WTC11 (cell line): ENCODE results near the gene CRB1.

Experiments
- CBFB ChIP-seq: sonication (generic); formaldehyde crosslinking; IDR thresholded peaks from 2 replicates; pipeline ENCODE4 v1.8.1; 2022; ENCODE audit warnings: mild to moderate bottlenecking, low read depth, missing genetic modification reagents
- CREM ChIP-seq: sonication (generic); formaldehyde crosslinking; IDR thresholded peaks from 2 replicates; pipeline ENCODE4 v1.8.1; 2022; ENCODE audit warnings: mild to moderate bottlenecking, missing genetic modification reagents, moderate library complexity
- ELF4 ChIP-seq: sonication (generic); formaldehyde crosslinking; IDR thresholded peaks from 2 replicates; pipeline ENCODE4 v1.8.1; 2022; ENCODE audit warnings: low read depth, mild to moderate bottlenecking, moderate library complexity, missing genetic modification reagents
- JUN ChIP-seq: sonication (generic); formaldehyde crosslinking; IDR thresholded peaks from 2 replicates; pipeline ENCODE4 v1.8.0; 2023; ENCODE audit warnings: mild to moderate bottlenecking, missing genetic modification reagents
- NR3C1 ChIP-seq: sonication (generic); formaldehyde crosslinking; conservative IDR thresholded peaks from 2 replicates; pipeline ENCODE4 v1.8.1; 2023; ENCODE audit warnings: low read depth, mild to moderate bottlenecking, missing genetic modification reagents
- TEAD4 ChIP-seq: sonication (generic); formaldehyde crosslinking; IDR thresholded peaks from 2 replicates; pipeline ENCODE4 v1.8.0; 2022; ENCODE audit warnings: mild to moderate bottlenecking, missing genetic modification reagents
- ZNF263 ChIP-seq: sonication (generic); formaldehyde crosslinking; IDR thresholded peaks from 2 replicates; pipeline ENCODE4 v1.8.1; 2022; ENCODE audit warnings: low read depth, mild to moderate bottlenecking, moderate library complexity, missing genetic modification reagents
- ZNF317 ChIP-seq: sonication (generic); formaldehyde crosslinking; IDR thresholded peaks from 2 replicates; pipeline ENCODE4 v1.8.1; 2023; ENCODE audit warnings: low read depth, mild to moderate bottlenecking, moderate library complexity, missing genetic modification reagents, borderline replicate concordance
- TF ChIP-seq, protein P1 (sequence below): fragments of 200-600 bp; IDR thresholded peaks from 2 replicates; pipeline ENCODE4 v1.8.0; 2022; ENCODE audit warnings: antibody characterized with exemption
- TF ChIP-seq, protein P2 (sequence below): sonication (generic); formaldehyde crosslinking; IDR thresholded peaks from 2 replicates; pipeline ENCODE4 v1.8.1; 2023; ENCODE audit warnings: mild to moderate bottlenecking, missing genetic modification reagents, moderate library complexity
- TF ChIP-seq, protein P3 (sequence below): sonication (generic); formaldehyde crosslinking; IDR thresholded peaks from 2 replicates; pipeline ENCODE4 v1.8.1; 2022; ENCODE audit warnings: missing genetic modification reagents, borderline replicate concordance
- TF ChIP-seq, protein P4 (sequence below): fragments of 250-450 bp; sonication (Bioruptor Pico); IDR thresholded peaks from 2 replicates; pipeline ENCODE4 v1.9.0; 2021; ENCODE audit warnings: mild to moderate bottlenecking
- TF ChIP-seq, protein P5 (sequence below): sonication (generic); formaldehyde crosslinking; conservative IDR thresholded peaks from 2 replicates; pipeline ENCODE4 v1.8.1; 2023; ENCODE audit warnings: mild to moderate bottlenecking, low read depth, missing genetic modification reagents, moderate library complexity
- TF ChIP-seq, protein P6 (sequence below): fragments of 250-450 bp; sonication (Bioruptor Pico); IDR thresholded peaks from 2 replicates; pipeline ENCODE4 v1.8.0; 2021; ENCODE audit warnings: mild to moderate bottlenecking

DNA sequence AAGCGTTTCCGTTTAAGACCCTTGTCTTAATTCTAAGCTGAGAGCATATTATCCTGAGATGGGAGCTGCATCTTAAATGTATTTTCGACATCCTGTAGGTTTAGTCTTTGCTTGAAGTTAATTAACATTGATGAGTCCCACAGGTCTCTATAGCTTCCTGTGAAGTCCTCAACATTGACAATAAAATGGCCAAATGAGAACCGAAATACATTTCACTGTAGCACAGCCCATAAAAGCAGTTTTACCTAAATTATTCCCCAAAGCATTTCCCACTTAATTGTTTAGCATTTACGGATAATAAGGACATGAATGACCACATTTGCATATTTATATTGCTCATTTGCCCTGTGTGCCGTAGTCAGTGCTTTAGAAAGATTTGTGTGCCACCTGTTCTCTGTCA lies 116.4 kb downstream of the CRB1 start:
- TF ChIP-seq, protein P1, sequence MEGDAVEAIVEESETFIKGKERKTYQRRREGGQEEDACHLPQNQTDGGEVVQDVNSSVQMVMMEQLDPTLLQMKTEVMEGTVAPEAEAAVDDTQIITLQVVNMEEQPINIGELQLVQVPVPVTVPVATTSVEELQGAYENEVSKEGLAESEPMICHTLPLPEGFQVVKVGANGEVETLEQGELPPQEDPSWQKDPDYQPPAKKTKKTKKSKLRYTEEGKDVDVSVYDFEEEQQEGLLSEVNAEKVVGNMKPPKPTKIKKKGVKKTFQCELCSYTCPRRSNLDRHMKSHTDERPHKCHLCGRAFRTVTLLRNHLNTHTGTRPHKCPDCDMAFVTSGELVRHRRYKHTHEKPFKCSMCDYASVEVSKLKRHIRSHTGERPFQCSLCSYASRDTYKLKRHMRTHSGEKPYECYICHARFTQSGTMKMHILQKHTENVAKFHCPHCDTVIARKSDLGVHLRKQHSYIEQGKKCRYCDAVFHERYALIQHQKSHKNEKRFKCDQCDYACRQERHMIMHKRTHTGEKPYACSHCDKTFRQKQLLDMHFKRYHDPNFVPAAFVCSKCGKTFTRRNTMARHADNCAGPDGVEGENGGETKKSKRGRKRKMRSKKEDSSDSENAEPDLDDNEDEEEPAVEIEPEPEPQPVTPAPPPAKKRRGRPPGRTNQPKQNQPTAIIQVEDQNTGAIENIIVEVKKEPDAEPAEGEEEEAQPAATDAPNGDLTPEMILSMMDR: no peak
- TF ChIP-seq JUN: no peak
- no peak for TF ChIP-seq NR3C1 (CRISPR knock-in tag)
- TF ChIP-seq, protein P2, sequence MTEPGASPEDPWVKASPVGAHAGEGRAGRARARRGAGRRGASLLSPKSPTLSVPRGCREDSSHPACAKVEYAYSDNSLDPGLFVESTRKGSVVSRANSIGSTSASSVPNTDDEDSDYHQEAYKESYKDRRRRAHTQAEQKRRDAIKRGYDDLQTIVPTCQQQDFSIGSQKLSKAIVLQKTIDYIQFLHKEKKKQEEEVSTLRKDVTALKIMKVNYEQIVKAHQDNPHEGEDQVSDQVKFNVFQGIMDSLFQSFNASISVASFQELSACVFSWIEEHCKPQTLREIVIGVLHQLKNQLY (CRISPR knock-in tag): no peak
- TF ChIP-seq, protein P3, sequence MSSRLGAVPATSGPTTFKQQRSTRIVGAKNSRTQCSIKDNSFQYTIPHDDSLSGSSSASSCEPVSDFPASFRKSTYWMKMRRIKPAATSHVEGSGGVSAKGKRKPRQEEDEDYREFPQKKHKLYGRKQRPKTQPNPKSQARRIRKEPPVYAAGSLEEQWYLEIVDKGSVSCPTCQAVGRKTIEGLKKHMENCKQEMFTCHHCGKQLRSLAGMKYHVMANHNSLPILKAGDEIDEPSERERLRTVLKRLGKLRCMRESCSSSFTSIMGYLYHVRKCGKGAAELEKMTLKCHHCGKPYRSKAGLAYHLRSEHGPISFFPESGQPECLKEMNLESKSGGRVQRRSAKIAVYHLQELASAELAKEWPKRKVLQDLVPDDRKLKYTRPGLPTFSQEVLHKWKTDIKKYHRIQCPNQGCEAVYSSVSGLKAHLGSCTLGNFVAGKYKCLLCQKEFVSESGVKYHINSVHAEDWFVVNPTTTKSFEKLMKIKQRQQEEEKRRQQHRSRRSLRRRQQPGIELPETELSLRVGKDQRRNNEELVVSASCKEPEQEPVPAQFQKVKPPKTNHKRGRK: no peak
- no peak for TF ChIP-seq TEAD4 (CRISPR knock-in tag)
- no peak for TF ChIP-seq CREM (CRISPR knock-in tag)
- no peak for TF ChIP-seq ZNF263 (CRISPR knock-in tag)
- TF ChIP-seq, protein P4, sequence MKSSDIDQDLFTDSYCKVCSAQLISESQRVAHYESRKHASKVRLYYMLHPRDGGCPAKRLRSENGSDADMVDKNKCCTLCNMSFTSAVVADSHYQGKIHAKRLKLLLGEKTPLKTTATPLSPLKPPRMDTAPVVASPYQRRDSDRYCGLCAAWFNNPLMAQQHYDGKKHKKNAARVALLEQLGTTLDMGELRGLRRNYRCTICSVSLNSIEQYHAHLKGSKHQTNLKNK (CRISPR knock-in tag): no peak
- no peak for TF ChIP-seq ELF4 (CRISPR knock-in tag)
- TF ChIP-seq, protein P5, sequence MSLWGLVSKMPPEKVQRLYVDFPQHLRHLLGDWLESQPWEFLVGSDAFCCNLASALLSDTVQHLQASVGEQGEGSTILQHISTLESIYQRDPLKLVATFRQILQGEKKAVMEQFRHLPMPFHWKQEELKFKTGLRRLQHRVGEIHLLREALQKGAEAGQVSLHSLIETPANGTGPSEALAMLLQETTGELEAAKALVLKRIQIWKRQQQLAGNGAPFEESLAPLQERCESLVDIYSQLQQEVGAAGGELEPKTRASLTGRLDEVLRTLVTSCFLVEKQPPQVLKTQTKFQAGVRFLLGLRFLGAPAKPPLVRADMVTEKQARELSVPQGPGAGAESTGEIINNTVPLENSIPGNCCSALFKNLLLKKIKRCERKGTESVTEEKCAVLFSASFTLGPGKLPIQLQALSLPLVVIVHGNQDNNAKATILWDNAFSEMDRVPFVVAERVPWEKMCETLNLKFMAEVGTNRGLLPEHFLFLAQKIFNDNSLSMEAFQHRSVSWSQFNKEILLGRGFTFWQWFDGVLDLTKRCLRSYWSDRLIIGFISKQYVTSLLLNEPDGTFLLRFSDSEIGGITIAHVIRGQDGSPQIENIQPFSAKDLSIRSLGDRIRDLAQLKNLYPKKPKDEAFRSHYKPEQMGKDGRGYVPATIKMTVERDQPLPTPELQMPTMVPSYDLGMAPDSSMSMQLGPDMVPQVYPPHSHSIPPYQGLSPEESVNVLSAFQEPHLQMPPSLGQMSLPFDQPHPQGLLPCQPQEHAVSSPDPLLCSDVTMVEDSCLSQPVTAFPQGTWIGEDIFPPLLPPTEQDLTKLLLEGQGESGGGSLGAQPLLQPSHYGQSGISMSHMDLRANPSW (CRISPR knock-in tag): no peak
- TF ChIP-seq, protein P6, sequence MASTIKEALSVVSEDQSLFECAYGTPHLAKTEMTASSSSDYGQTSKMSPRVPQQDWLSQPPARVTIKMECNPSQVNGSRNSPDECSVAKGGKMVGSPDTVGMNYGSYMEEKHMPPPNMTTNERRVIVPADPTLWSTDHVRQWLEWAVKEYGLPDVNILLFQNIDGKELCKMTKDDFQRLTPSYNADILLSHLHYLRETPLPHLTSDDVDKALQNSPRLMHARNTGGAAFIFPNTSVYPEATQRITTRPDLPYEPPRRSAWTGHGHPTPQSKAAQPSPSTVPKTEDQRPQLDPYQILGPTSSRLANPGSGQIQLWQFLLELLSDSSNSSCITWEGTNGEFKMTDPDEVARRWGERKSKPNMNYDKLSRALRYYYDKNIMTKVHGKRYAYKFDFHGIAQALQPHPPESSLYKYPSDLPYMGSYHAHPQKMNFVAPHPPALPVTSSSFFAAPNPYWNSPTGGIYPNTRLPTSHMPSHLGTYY (CRISPR knock-in tag): no peak
- no peak for TF ChIP-seq ZNF317 (CRISPR knock-in tag)
- TF ChIP-seq CBFB (CRISPR knock-in tag): no peak
